Activated naive CD4-positive, alpha-beta T cell treated with anti-CD3 and anti-CD28 coated beads, Interleukin-2, amount 50 U/mL, for 72 hours (primary cell): ENCODE results near the gene RABAC1. TPM values are rescaled to one million over a fixed set of nuclear protein-coding genes. Genes with fewer than 3 reads are reported as not detected.
"Not testable (repeated sequence)": the region's sequence is repeated elsewhere in the genome, so short reads cannot be mapped to it uniquely, and the experiment has no call there.

ENCODE experiments used
- ATAC-seq, 2 donors: fragments of 150-1000 bp; cut with Tn5 transposase; 2 replicates each; pipeline ENCODE4 v1.10.0; 2021; ENCODE audit warnings: mild to moderate bottlenecking in 2 of 2, moderate library complexity in 2 of 2
- DNase-seq, 2 donors: peaks; one replicate each; pipeline ENCODE4 v3.0.0; 2021 to 2022; ENCODE audit warnings: low spot score in 2 of 2
- H3K27ac Mint-ChIP-seq, 2 donors: one replicate each; pipeline ENCODE4 v1.8.0; 2022; ENCODE audit warnings: mild to moderate bottlenecking in 2 of 2, mixed read lengths in 2 of 2
- H3K36me3 Mint-ChIP-seq, 2 donors: one replicate each; pipeline ENCODE4 v1.8.0; 2022; ENCODE audit warnings: mixed read lengths in 2 of 2
- H3K9me3 Mint-ChIP-seq, 2 donors: one replicate each; pipeline ENCODE4 v1.8.0; 2022; ENCODE audit warnings: mixed read lengths in 2 of 2
- total RNA-seq, 2 donors: library from RNA; stranded (reverse); gene quantifications; one replicate each; pipeline ENCODE4 v1.2.3, GENCODE V29; 2022

Gene RABAC1
- total RNA-seq, 2 donors from 2014 or later, result 39.8 to 46.0 TPM

- no peaks in the 10 kb centered on the region for H3K9me3 Mint-ChIP-seq
- H3K27ac Mint-ChIP-seq, result no peak overlapping the region
- DNase-seq (no peak), ATAC-seq (no peak)
- H3K36me3 Mint-ChIP-seq, result no peaks in the 10 kb centered on the region
These were observed 41.0 kb downstream of the RABAC1 start for GRCh38 chr19:41918095-41918494.

GRCh38 chr19:41917676-41918075, 41.4 kb downstream of the RABAC1 start:
- no peak overlapping the region for H3K27ac Mint-ChIP-seq
- DNase-seq, result no peak
- ATAC-seq, result no peak
- no peaks in the 10 kb centered on the region for H3K36me3 Mint-ChIP-seq
- no peaks in the 10 kb centered on the region for H3K9me3 Mint-ChIP-seq

GRCh38 chr19:41915776-41916414, 43.2 kb downstream of the RABAC1 start:
- ATAC-seq (peak in 1 of 2 donors; percentile 13), DNase-seq (no peak)
- no peaks in the 10 kb centered on the region for H3K9me3 Mint-ChIP-seq
- H3K36me3 Mint-ChIP-seq, result no peaks in the 10 kb centered on the region
- H3K27ac Mint-ChIP-seq, result no peak overlapping the region

GRCh38 chr19:41915021-41915775, 43.9 kb downstream of the RABAC1 start:
- Mint-ChIP-seq H3K27ac (no peak overlapping the region), H3K9me3 (no peaks in the 10 kb centered on the region), H3K36me3 (no peaks in the 10 kb centered on the region)
- DNase-seq, result no peak
- ATAC-seq, result no peak

GRCh38 chr19:41914424-41914834, 44.7 kb downstream of the RABAC1 start:
- H3K27ac Mint-ChIP-seq, ATAC-seq, H3K36me3 Mint-ChIP-seq, H3K9me3 Mint-ChIP-seq, DNase-seq: not testable (repeated sequence)

- Mint-ChIP-seq H3K9me3 (no peaks in the 10 kb centered on the region), H3K36me3 (no peaks in the 10 kb centered on the region), H3K27ac (peak overlapping the region in 1 of 2 donors; percentile 1)
- peak; percentile 4 to 38 for ATAC-seq
- no peak for DNase-seq
These were observed 45.3 kb downstream of the RABAC1 start for GRCh38 chr19:41913538-41914423.

- Mint-ChIP-seq H3K9me3 (no peaks in the 10 kb centered on the region), H3K27ac (no peak overlapping the region), H3K36me3 (no peaks in the 10 kb centered on the region)
- DNase-seq, result no peak
- ATAC-seq, result peak; percentile 19 to 25
These were observed 46.1 kb downstream of the RABAC1 start for GRCh38 chr19:41912899-41913537.

GRCh38 chr19:41911889-41912731, 47.0 kb downstream of the RABAC1 start:
- no peaks in the 10 kb centered on the region for H3K9me3 Mint-ChIP-seq
- H3K36me3 Mint-ChIP-seq, result no peaks in the 10 kb centered on the region
- H3K27ac Mint-ChIP-seq, result peak overlapping the region in 1 of 2 donors; percentile 61
- no peak for DNase-seq
- peak in 1 of 2 donors; percentile 4 for ATAC-seq

GRCh38 chr19:41910992-41911888, 47.9 kb downstream of the RABAC1 start:
- Mint-ChIP-seq H3K36me3 (peaks cover 0 to under 1% of the 10 kb centered on the region in 2 donors), H3K9me3 (no peaks in the 10 kb centered on the region), H3K27ac (peak overlapping the region; percentile 1 to 24)

GRCh38 chr19:41910240-41910991, 48.7 kb downstream of the RABAC1 start:
- DNase-seq (no peak), ATAC-seq (peak; percentile 3 to 5)
- Mint-ChIP-seq H3K27ac (peak overlapping the region; percentile 1 to 7), H3K9me3 (no peaks in the 10 kb centered on the region), H3K36me3 (peaks cover 4 to 5% of the 10 kb centered on the region in 2 donors)

More at GRCh38 chr19:41910992-41911888, 47.9 kb downstream of the RABAC1 start:
- ATAC-seq (peak; percentile 7 to 14), DNase-seq (no peak)

- DNase-seq, result no peak
- Mint-ChIP-seq H3K36me3 (peaks cover 4 to 7% of the 10 kb centered on the region in 2 donors), H3K27ac (no peak overlapping the region), H3K9me3 (no peaks in the 10 kb centered on the region)
- ATAC-seq, result no peak
These were observed 49.4 kb downstream of the RABAC1 start for GRCh38 chr19:41909706-41910105.

- Mint-ChIP-seq H3K27ac (peak overlapping the region in 1 of 2 donors; percentile 79), H3K9me3 (no peaks in the 10 kb centered on the region), H3K36me3 (peaks cover 4 to 14% of the 10 kb centered on the region in 2 donors)
- DNase-seq, result no peak
- ATAC-seq, result no peak
These were observed 50.2 kb downstream of the RABAC1 start for GRCh38 chr19:41908724-41909464.

GRCh38 chr19:41907994-41908615, 51.0 kb downstream of the RABAC1 start:
- Mint-ChIP-seq H3K27ac (no peak overlapping the region), H3K36me3 (peaks cover 4 to 19% of the 10 kb centered on the region in 2 donors), H3K9me3 (no peaks in the 10 kb centered on the region)
- no peak for DNase-seq
- ATAC-seq, result no peak
